ENCODE measurements around the gene VBP1.
A peak's percentile ranks its signal among the peaks of the same experiment; 100 is the strongest.

The VBP1 gene, protein sequence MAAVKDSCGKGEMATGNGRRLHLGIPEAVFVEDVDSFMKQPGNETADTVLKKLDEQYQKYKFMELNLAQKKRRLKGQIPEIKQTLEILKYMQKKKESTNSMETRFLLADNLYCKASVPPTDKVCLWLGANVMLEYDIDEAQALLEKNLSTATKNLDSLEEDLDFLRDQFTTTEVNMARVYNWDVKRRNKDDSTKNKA

DNA sequence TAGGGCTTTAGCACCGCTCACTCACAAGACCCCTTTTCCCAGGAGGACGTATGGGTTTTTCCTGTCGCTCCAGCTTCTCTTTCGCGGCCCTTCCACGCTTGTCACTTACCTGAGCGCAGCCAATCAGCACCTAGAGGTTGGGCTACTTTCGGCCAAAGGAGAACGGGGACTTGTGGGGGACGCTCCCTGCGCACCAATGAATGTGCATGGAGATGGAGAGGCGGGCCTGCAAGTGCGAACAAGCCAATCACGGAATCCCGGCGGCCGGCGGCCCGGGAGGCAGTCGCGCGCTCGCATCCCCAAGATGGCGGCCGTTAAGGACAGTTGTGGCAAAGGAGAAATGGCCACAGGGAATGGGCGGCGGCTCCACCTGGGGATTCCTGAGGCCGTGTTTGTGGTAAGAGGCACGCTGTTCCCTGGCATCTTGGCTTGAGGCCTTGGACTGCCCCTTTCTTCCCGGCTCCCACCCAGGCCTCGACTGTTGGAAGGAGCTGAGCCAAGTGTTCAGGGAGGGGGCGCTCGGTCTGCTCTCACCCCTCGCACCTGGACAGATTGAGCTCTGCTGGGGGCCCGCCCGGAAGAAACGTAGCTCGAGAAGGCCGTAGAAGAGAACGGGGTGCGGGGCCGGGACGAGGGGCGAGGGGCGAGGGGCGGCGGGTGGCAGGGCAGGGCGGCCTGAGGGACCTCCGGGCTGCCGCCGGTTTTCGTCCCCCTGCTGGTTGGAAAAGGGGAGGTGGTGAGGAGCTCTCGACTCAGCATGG is at the start of gene VBP1:
Gene VBP1, plus strand, starts transcription at position 282 of the 761 bp plus-strand sequence. Its CDS starts 23 bp downstream, at position 305.
- peak; percentile 96 for DNase-seq (ENCODE audit: low read depth)
- TF ChIP-seq, protein P1, sequence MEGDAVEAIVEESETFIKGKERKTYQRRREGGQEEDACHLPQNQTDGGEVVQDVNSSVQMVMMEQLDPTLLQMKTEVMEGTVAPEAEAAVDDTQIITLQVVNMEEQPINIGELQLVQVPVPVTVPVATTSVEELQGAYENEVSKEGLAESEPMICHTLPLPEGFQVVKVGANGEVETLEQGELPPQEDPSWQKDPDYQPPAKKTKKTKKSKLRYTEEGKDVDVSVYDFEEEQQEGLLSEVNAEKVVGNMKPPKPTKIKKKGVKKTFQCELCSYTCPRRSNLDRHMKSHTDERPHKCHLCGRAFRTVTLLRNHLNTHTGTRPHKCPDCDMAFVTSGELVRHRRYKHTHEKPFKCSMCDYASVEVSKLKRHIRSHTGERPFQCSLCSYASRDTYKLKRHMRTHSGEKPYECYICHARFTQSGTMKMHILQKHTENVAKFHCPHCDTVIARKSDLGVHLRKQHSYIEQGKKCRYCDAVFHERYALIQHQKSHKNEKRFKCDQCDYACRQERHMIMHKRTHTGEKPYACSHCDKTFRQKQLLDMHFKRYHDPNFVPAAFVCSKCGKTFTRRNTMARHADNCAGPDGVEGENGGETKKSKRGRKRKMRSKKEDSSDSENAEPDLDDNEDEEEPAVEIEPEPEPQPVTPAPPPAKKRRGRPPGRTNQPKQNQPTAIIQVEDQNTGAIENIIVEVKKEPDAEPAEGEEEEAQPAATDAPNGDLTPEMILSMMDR (IDR thresholded peaks at IDR 0.05; ENCODE audit: low read length, missing control alignments): peak; percentile 38
- peak within 1 kb of the TSS; percentile 80 for H3K4me3 ChIP-seq (replicated peaks; ENCODE audit: low read depth, low read length)

DNA sequence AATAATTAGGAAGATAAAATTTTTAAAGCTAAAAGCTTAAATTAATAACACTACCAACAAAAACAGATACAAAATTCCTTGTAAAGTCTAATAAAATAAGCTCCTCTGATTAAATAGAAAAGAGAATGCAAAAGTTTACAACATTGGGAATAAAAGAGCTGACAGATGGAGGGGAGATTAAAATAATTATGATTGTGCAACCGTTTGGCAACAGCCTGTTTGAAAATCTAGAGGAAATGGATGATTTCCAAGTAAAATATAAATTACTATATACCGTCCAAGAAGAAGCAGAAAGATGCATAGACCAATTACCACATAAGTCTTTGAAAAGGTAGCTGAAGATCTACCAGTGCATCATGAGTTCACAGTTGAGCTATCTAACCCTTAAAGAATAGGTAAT is 46.4 kb upstream of the VBP1 start:
- TF ChIP-seq, protein P1 (IDR thresholded peaks at IDR 0.05; ENCODE audit: low read length, missing control alignments): no peak
- no peak overlapping the region for H3K4me3 ChIP-seq (replicated peaks; ENCODE audit: low read depth, low read length)
- no peak for DNase-seq (ENCODE audit: low read depth)

DNA sequence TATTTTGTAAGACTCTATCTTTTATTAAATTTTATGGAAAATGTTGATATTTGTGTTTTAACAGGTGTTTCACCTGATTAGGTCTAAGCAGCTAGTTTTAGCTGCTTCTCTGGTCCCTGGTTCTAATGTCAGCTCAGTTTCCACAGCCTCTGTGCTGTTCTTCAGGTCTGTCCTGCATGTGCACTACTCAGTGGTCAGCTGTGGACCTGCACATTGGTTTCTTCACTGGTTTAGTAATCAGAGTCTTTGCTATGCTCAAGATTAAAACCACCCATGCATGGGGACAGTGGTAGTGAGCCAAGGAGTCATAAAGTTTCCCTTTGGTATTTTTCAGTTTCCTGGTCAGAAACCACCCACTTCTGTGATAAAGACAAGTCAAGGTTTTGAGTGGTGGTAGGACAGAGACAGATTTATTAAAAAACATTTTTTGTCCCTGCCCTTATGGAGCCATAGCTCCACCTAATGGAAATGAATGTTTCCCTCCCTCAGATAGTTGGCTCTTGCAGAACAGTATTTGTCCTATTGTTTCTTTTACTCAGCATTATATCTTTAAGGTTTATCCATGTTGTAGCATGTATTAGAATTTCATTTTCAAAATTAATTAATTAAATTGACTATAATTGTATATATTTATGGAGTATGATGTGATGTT is 36.8 kb upstream of the VBP1 start:
- no peak overlapping the region for H3K4me3 ChIP-seq (replicated peaks; ENCODE audit: low read depth, low read length)
- peak; percentile 14 for DNase-seq (ENCODE audit: low read depth)
- TF ChIP-seq, protein P1 (IDR thresholded peaks at IDR 0.05; ENCODE audit: low read length, missing control alignments): no peak

DNA sequence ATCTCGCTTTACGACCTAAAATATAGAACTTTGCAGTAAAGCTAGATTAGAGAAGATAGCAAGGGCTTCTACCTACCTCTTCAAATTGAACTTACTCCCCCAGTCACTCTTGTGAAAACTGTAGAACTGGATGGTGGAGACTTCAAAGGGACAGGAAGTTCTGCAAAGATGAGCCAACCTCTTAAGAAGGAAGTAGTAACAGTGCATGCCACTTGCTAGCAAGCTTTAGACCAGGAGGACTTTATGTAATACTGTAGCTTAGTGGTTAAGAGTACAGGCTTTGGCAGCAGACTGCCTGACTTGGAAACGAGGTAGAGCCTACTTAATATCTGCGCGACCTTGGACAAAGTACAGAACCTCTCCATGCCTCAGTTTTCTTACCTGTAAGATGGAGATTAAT is 27.5 kb upstream of the VBP1 start:
- DNase-seq (ENCODE audit: low read depth): no peak
- no peak overlapping the region for H3K4me3 ChIP-seq (replicated peaks; ENCODE audit: low read depth, low read length)
- TF ChIP-seq, protein P1 (IDR thresholded peaks at IDR 0.05; ENCODE audit: low read length, missing control alignments): no peak

DNA sequence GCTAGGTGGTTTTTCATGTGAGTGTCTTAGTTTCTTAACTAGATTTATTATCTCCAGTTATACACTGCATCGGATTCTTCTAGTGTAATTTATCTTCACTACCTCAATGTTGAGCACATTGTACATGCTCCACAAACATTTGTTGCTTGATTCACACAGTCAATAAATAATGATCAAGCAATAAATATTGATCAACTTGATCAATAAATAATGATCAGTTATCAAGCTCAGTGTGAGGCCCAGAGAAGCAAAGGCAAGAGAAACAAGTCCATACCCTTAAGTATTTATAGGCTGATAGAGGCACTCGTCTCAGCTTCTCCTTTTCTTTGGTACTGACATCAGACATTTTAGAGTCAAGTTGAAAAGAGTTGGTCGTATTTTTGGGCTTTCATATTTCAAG is 5.1 kb upstream of the VBP1 start:
- TF ChIP-seq, protein P1 (IDR thresholded peaks at IDR 0.05; ENCODE audit: low read length, missing control alignments): no peak
- no peak overlapping the region for H3K4me3 ChIP-seq (replicated peaks; ENCODE audit: low read depth, low read length)
- DNase-seq (ENCODE audit: low read depth): no peak

DNA sequence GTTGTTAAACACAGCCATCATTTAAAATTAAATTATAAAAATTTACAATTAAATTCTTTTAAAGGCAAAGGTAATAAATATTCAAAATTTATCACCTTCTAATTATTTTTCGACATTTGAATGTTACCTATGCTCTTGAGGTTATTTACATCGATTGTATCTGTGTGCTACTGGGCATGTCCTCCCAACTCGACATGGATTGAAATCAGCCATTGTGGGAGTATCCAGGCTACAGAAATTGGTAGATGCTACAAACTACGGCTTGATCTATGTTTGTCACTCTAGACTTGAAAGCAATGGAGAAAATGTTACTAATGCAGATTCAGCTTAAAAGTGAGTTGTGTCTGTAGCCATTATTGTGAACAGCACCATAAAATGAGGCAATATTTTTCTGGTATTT is 2.5 kb upstream of the VBP1 start:
- TF ChIP-seq, protein P1 (IDR thresholded peaks at IDR 0.05; ENCODE audit: low read length, missing control alignments): no peak
- no peak for DNase-seq (ENCODE audit: low read depth)
- no peak overlapping the region for H3K4me3 ChIP-seq (replicated peaks; ENCODE audit: low read depth, low read length)
